GM23338 (cell line): Measurements from ENCODE around the gene PSAPL1. TPM values are rescaled to one million over a fixed set of nuclear protein-coding genes. Genes with fewer than 3 reads are reported as not detected.

ENCODE experiments used
- ATAC-seq: fragments of 200-7000 bp; cut with Tn5 transposase; 3 replicates; pipeline ENCODE4 v1.9.1; 2020
- DNase-seq: peaks from one replicate; pipeline ENCODE4 v3.0.0-alpha.2; 2015; ENCODE audit warnings: low spot score
- H2AFZ ChIP-seq: fragments of 200-600 bp; sonication (generic); 2 replicates; pipeline ENCODE4 v1.8.0; 2016; ENCODE audit warnings: antibody characterized with exemption, mild to moderate bottlenecking, moderate library complexity
- H3F3A ChIP-seq: fragments of 200-600 bp; sonication (generic); replicated peaks from 2 replicates; pipeline ENCODE4 v1.8.0; 2017; ENCODE audit warnings: antibody characterized with exemption, mixed run types, low read depth
- H3K27ac ChIP-seq: fragments of 200-600 bp; sonication (generic); 2 replicates; pipeline ENCODE4 v1.6.1; 2016; ENCODE audit warnings: low read depth
- H3K27me3 ChIP-seq: fragments of 200-600 bp; sonication (generic); 2 replicates; pipeline ENCODE4 v1.8.0; 2016; ENCODE audit warnings: mild to moderate bottlenecking, mixed run types, moderate library complexity; ENCODE audit not compliant: insufficient read depth
- H3K36me3 ChIP-seq: fragments of 200-600 bp; sonication (generic); 2 replicates; pipeline ENCODE4 v1.8.0; 2016; ENCODE audit warnings: mild to moderate bottlenecking; ENCODE audit not compliant: insufficient read depth
- H3K4me1 ChIP-seq: fragments of 200-600 bp; sonication (generic); 2 replicates; pipeline ENCODE4 v1.8.0; 2016; ENCODE audit warnings: mild to moderate bottlenecking, moderate library complexity; ENCODE audit not compliant: insufficient read depth
- H3K4me2 ChIP-seq: fragments of 200-600 bp; sonication (generic); 2 replicates; pipeline ENCODE4 v1.7.1; 2017; ENCODE audit warnings: mixed run types
- H3K4me3 ChIP-seq: fragments of 200-600 bp; sonication (generic); 2 replicates; pipeline ENCODE4 v1.6.1; 2016; ENCODE audit warnings: mixed run types
- H3K79me2 ChIP-seq: fragments of 200-600 bp; sonication (generic); replicated peaks from 2 replicates; pipeline ENCODE4 v1.8.0; 2017; ENCODE audit warnings: mild to moderate bottlenecking; ENCODE audit not compliant: insufficient read depth
- H3K9me2 ChIP-seq: fragments of 200-600 bp; sonication (generic); 2 replicates; pipeline ENCODE4 v1.8.0; 2017; ENCODE audit not compliant: insufficient read depth
- H4K20me1 ChIP-seq: fragments of 200-600 bp; sonication (generic); replicated peaks from 2 replicates; pipeline ENCODE4 v1.8.0; 2017; ENCODE audit warnings: mild to moderate bottlenecking; ENCODE audit not compliant: insufficient read depth
- H3K27ac Mint-ChIP-seq: 2 replicates; pipeline ENCODE4 v1.8.0; 2020; ENCODE audit warnings: inconsistent platforms, mild to moderate bottlenecking, moderate library complexity, mixed read lengths
- H3K27me3 Mint-ChIP-seq: 3 replicates; pipeline ENCODE4 v1.8.0; 2022; ENCODE audit warnings: low read depth, mild to moderate bottlenecking, moderate library complexity, mixed read lengths, inconsistent platforms; ENCODE audit not compliant: insufficient read depth, poor library complexity
- H3K36me3 Mint-ChIP-seq: 3 replicates; pipeline ENCODE4 v1.8.0; 2021; ENCODE audit warnings: low read depth, mild to moderate bottlenecking, inconsistent platforms, moderate library complexity, mixed read lengths
- H3K4me1 Mint-ChIP-seq: 3 replicates; pipeline ENCODE4 v1.8.0; 2020; ENCODE audit warnings: mild to moderate bottlenecking, inconsistent platforms, mixed read lengths
- H3K4me3 Mint-ChIP-seq: 3 replicates; pipeline ENCODE4 v1.8.0; 2021; ENCODE audit warnings: moderate library complexity, mild to moderate bottlenecking, inconsistent platforms, mixed read lengths
- H3K9me3 Mint-ChIP-seq: 3 replicates; pipeline ENCODE4 v1.8.0; 2020; ENCODE audit warnings: moderate library complexity, mild to moderate bottlenecking, inconsistent platforms, mixed read lengths
- CREB1 ChIP-seq: fragments of 250-450 bp; sonication (Bioruptor Pico); IDR thresholded peaks from 2 replicates; pipeline ENCODE4 v1.5.0; 2020; ENCODE audit warnings: low read depth, mild to moderate bottlenecking, moderate library complexity
- CTCF ChIP-seq, 2 experiments: fragments of 200-600 bp in 1 of 2; sonication (generic) in 1 of 2; conservative IDR thresholded peaks; 2 replicates each; pipeline versions ENCODE4 v1.5.1 to v1.6.1; 2016 to 2017; ENCODE audit warnings: antibody characterized with exemption in 2 of 2, low read depth in 2 of 2, mild to moderate bottlenecking in 2 of 2, moderate library complexity in 1 of 2
- JUNB ChIP-seq: IDR thresholded peaks from one replicate; pipeline ENCODE4 v1.6.1; 2016; ENCODE audit warnings: antibody characterized with exemption; ENCODE audit not compliant: unreplicated experiment
- NANOG ChIP-seq: IDR thresholded peaks from 2 replicates; pipeline ENCODE4 v1.6.1; 2016; ENCODE audit warnings: antibody characterized with exemption, borderline replicate concordance
- REST ChIP-seq: IDR thresholded peaks from one replicate; pipeline ENCODE4 v1.6.1; 2018; ENCODE audit warnings: antibody characterized with exemption; ENCODE audit not compliant: unreplicated experiment
- STAT1 ChIP-seq: IDR thresholded peaks from one replicate; pipeline ENCODE4 v1.6.1; 2016; ENCODE audit warnings: antibody characterized with exemption; ENCODE audit not compliant: unreplicated experiment
- ZNF331 ChIP-seq: fragments of 250-450 bp; sonication (Bioruptor Pico); IDR thresholded peaks from 2 replicates; pipeline ENCODE4 v1.5.0; 2020; ENCODE audit warnings: low read depth, mild to moderate bottlenecking, moderate library complexity
- ZNF462 ChIP-seq: fragments of 250-450 bp; sonication (Bioruptor Pico); IDR thresholded peaks from 2 replicates; pipeline ENCODE4 v1.5.0; 2020; ENCODE audit warnings: mild to moderate bottlenecking, moderate library complexity
- polyA plus RNA-seq: library from polyadenylated mRNA; unstranded; fragments of >200 nt; fragmentation: Nextera tagmentation; extraction: Ambion mirVana; gene quantifications from 2 replicates; pipeline ENCODE4 v1.2.1, GENCODE V29; 2016
- total RNA-seq: library from RNA; depleted of rRNA; stranded (reverse); fragments of >200 nt; shearing (Covaris generic); gene quantifications from 2 replicates; pipeline ENCODE4 v1.2.3, GENCODE V29; 2014

PSAPL1 gene
- total and polyA plus RNA-seq, 2 experiments from 2014 or later: not detected

- TF ChIP-seq CTCF (conservative IDR thresholded peaks at IDR 0.05; ENCODE audit: low read depth in 2 of 2): no peak
- no peak for TF ChIP-seq NANOG
- no peak for TF ChIP-seq CREB1 (CRISPR knock-in tag)
- no peak for TF ChIP-seq ZNF331 (CRISPR knock-in tag)
- TF ChIP-seq JUNB: no peak
- TF ChIP-seq STAT1: no peak
- no peak for TF ChIP-seq REST
Observed at GRCh38 chr4:7415927-7416686, 18.6 kb downstream of the PSAPL1 start (continued).

- H3K9me3 Mint-ChIP-seq: peaks cover 11% of the 10 kb centered on the region
- H3K4me3 Mint-ChIP-seq: peak overlapping the region; percentile 41; the same call in 2 of the 3 replicates
- peaks cover 26% of the 10 kb centered on the region for H3K4me1 Mint-ChIP-seq
- no peak for TF ChIP-seq ZNF331 (CRISPR knock-in tag)
- peak; percentile 39; the same call in 1 of the 2 replicates for TF ChIP-seq ZNF462 (CRISPR knock-in tag)
- peak; percentile 65; the same call in 1 of the 2 replicates for TF ChIP-seq NANOG
- Histone ChIP-seq H3K27ac (no peak overlapping the region), H3K9me2 (no peaks in the 10 kb centered on the region), H3K36me3 (no peaks in the 10 kb centered on the region), H3K4me1 (peaks cover 14% of the 10 kb centered on the region; the same call in 1 of the 2 replicates), H4K20me1 (no peaks in the 10 kb centered on the region; the same call in 1 of the 2 replicates), H3F3A (no peaks in the 10 kb centered on the region), H3K79me2 (no peaks in the 10 kb centered on the region), H3K27me3 (peaks cover 55% of the 10 kb centered on the region), H3K4me2 (peak overlapping the region; percentile 13; the same call in 1 of the 2 replicates), H3K4me3 (no peak overlapping the region), H2AFZ (no peak overlapping the region)
- H3K27me3 Mint-ChIP-seq: peaks cover 73% of the 10 kb centered on the region
- no peak overlapping the region for H3K27ac Mint-ChIP-seq
- peak; percentile 36 for DNase-seq
- ATAC-seq: peak; percentile 67
- 0 out of 3 replicates have a peak, but pooled peaks cover 2% of the 10 kb centered on the region for H3K36me3 Mint-ChIP-seq
Observed at GRCh38 chr4:7414736-7415510, 19.8 kb downstream of the PSAPL1 start.
